Effector memory CD4-positive, alpha-beta T cell (primary cell): Measurements from ENCODE around the gene KLHL2.

ENCODE experiments used
- DNase-seq, 3 donors: peaks; one replicate each; pipeline ENCODE4 v3.0.0-alpha.2; 2020
- H3K27ac ChIP-seq: 2 replicates; pipeline ENCODE4 v1.7.0; 2013; ENCODE audit warnings: mild to moderate bottlenecking, low read length, moderate library complexity; ENCODE audit not compliant: insufficient read depth, poor library complexity, severe bottlenecking
- H3K27me3 ChIP-seq: replicated peaks from 2 replicates; pipeline ENCODE4 v1.7.0; 2013; ENCODE audit warnings: mild to moderate bottlenecking, low read length; ENCODE audit not compliant: insufficient read depth, control insufficient read depth, poor library complexity, severe bottlenecking
- H3K36me3 ChIP-seq: 2 replicates; pipeline ENCODE4 v1.7.0; 2013; ENCODE audit warnings: mild to moderate bottlenecking, low read length, moderate library complexity; ENCODE audit not compliant: control insufficient read depth, insufficient read depth
- H3K4me1 ChIP-seq: 2 replicates; pipeline ENCODE4 v1.7.0; 2013; ENCODE audit warnings: low read length, mild to moderate bottlenecking; ENCODE audit not compliant: control insufficient read depth, insufficient read depth, poor library complexity, severe bottlenecking
- H3K4me3 ChIP-seq: 2 replicates; pipeline ENCODE4 v1.7.0; 2013; ENCODE audit warnings: low read length, low read depth, mild to moderate bottlenecking; ENCODE audit not compliant: insufficient read depth, poor library complexity, severe bottlenecking
- H3K9me3 ChIP-seq: 2 replicates; pipeline ENCODE4 v1.7.0; 2013; ENCODE audit warnings: mild to moderate bottlenecking, low read length, moderate library complexity; ENCODE audit not compliant: control insufficient read depth

KLHL2 gene

GRCh38 chr4:165199286-165199685 is 8.1 kb upstream of the KLHL2 start:
- Histone ChIP-seq H3K36me3 (no peaks in the 10 kb centered on the region), H3K27ac (no peak overlapping the region), H3K27me3 (no peaks in the 10 kb centered on the region), H3K4me3 (no peak overlapping the region), H3K9me3 (no peaks in the 10 kb centered on the region), H3K4me1 (no peaks in the 10 kb centered on the region)
- DNase-seq = no peak

GRCh38 chr4:165199722-165200121 is 7.6 kb upstream of the KLHL2 start:
- Histone ChIP-seq H3K4me3 (no peak overlapping the region), H3K4me1 (no peaks in the 10 kb centered on the region), H3K9me3 (no peaks in the 10 kb centered on the region), H3K27ac (no peak overlapping the region), H3K36me3 (no peaks in the 10 kb centered on the region), H3K27me3 (no peaks in the 10 kb centered on the region)
- no peak for DNase-seq

- Histone ChIP-seq H3K27me3 (no peaks in the 10 kb centered on the region), H3K4me3 (no peak overlapping the region), H3K36me3 (no peaks in the 10 kb centered on the region), H3K9me3 (no peaks in the 10 kb centered on the region), H3K27ac (no peak overlapping the region), H3K4me1 (peaks cover 5% of the 10 kb centered on the region)
- no peak for DNase-seq
These were observed 5.6 kb upstream of the KLHL2 start for GRCh38 chr4:165201806-165202205.

- Histone ChIP-seq H3K4me1 (peaks cover 8% of the 10 kb centered on the region), H3K27me3 (no peaks in the 10 kb centered on the region), H3K27ac (no peak overlapping the region), H3K9me3 (no peaks in the 10 kb centered on the region), H3K36me3 (no peaks in the 10 kb centered on the region), H3K4me3 (no peak overlapping the region)
- no peak for DNase-seq
These were observed 3.6 kb upstream of the KLHL2 start for GRCh38 chr4:165203541-165204461.

GRCh38 chr4:165204462-165204830 is 2.9 kb upstream of the KLHL2 start:
- no peak overlapping the region for H3K27ac ChIP-seq
- no peaks in the 10 kb centered on the region for H3K36me3 ChIP-seq
- no peak for DNase-seq
- H3K4me3 ChIP-seq = no peak overlapping the region
- H3K27me3 ChIP-seq = no peaks in the 10 kb centered on the region
- no peaks in the 10 kb centered on the region for H3K9me3 ChIP-seq
- peaks cover 8% of the 10 kb centered on the region for H3K4me1 ChIP-seq

- peaks cover 8% of the 10 kb centered on the region for H3K4me1 ChIP-seq
- no peaks in the 10 kb centered on the region for H3K36me3 ChIP-seq
- H3K27ac ChIP-seq = no peak overlapping the region
- H3K9me3 ChIP-seq = no peaks in the 10 kb centered on the region
- H3K4me3 ChIP-seq = peak overlapping the region; percentile 84
- DNase-seq = no peak
- no peaks in the 10 kb centered on the region for H3K27me3 ChIP-seq
These were observed 338 bp upstream of the KLHL2 start for GRCh38 chr4:165207016-165207430.

- Histone ChIP-seq H3K27ac (peak overlapping the region; percentile 21), H3K4me3 (peak overlapping the region; percentile 79), H3K27me3 (no peaks in the 10 kb centered on the region), H3K9me3 (no peaks in the 10 kb centered on the region), H3K4me1 (peaks cover 8% of the 10 kb centered on the region), H3K36me3 (no peaks in the 10 kb centered on the region)
- no peak for DNase-seq
These were observed 876 bp downstream of the KLHL2 start for GRCh38 chr4:165208221-165208652.

GRCh38 chr4:165208741-165209388 is 1.5 kb downstream of the KLHL2 start:
- Histone ChIP-seq H3K4me1 (peaks cover 8% of the 10 kb centered on the region), H3K4me3 (no peak overlapping the region), H3K27ac (no peak overlapping the region), H3K36me3 (no peaks in the 10 kb centered on the region), H3K9me3 (no peaks in the 10 kb centered on the region), H3K27me3 (no peaks in the 10 kb centered on the region)
- DNase-seq = no peak

GRCh38 chr4:165209796-165210195 is 2.4 kb downstream of the KLHL2 start:
- no peaks in the 10 kb centered on the region for H3K27me3 ChIP-seq
- DNase-seq = no peak
- no peak overlapping the region for H3K27ac ChIP-seq
- H3K4me1 ChIP-seq = peaks cover 8% of the 10 kb centered on the region
- H3K4me3 ChIP-seq = no peak overlapping the region
- H3K36me3 ChIP-seq = no peaks in the 10 kb centered on the region
- H3K9me3 ChIP-seq = no peaks in the 10 kb centered on the region

- no peak overlapping the region for H3K4me3 ChIP-seq
- no peaks in the 10 kb centered on the region for H3K36me3 ChIP-seq
- no peak overlapping the region for H3K27ac ChIP-seq
These were observed 3.2 kb downstream of the KLHL2 start for GRCh38 chr4:165210566-165210965.

More at GRCh38 chr4:165210566-165210965, 3.2 kb downstream of the KLHL2 start:
- H3K9me3 ChIP-seq = no peaks in the 10 kb centered on the region
- no peak for DNase-seq
- H3K27me3 ChIP-seq = no peaks in the 10 kb centered on the region
- H3K4me1 ChIP-seq = peaks cover 8% of the 10 kb centered on the region
